ENCODE data around the gene HECW1.

GRCh38 chr7:43533801-43534479 lies 421.5 kb downstream of the HECW1 start:
- TF ChIP-seq TAF1 (IDR thresholded peaks at IDR 0.05; ENCODE audit: borderline replicate concordance, insufficient read depth, low read length): no peak
- no peak for TF ChIP-seq SIN3A (IDR thresholded peaks at IDR 0.05; ENCODE audit: borderline replicate concordance, insufficient read depth, low read length)
- TF ChIP-seq POLR2AphosphoS5 (IDR thresholded peaks at IDR 0.05; ENCODE audit: low read depth, low read length): no peak
